Nephron progenitor cell (in vitro differentiated cells): Measurements from ENCODE around the gene HDAC4.
A peak's percentile ranks its signal among the peaks of the same experiment; 100 is the strongest.

ENCODE experiments used
- DNase-seq: peaks from one replicate; pipeline ENCODE4 v3.0.0; 2021
- H3K27ac Mint-ChIP-seq: 2 replicates; pipeline ENCODE4 v1.8.0; 2021; ENCODE audit warnings: mild to moderate bottlenecking, moderate library complexity, mixed read lengths
- H3K27me3 Mint-ChIP-seq: 2 replicates; pipeline ENCODE4 v1.8.0; 2021; ENCODE audit warnings: mild to moderate bottlenecking, low read depth, mixed read lengths; ENCODE audit not compliant: poor library complexity
- H3K36me3 Mint-ChIP-seq: 2 replicates; pipeline ENCODE4 v1.8.0; 2021; ENCODE audit warnings: low read depth, mixed read lengths
- H3K4me1 Mint-ChIP-seq: 2 replicates; pipeline ENCODE4 v1.8.0; 2021; ENCODE audit warnings: mixed read lengths
- H3K4me3 Mint-ChIP-seq: 2 replicates; pipeline ENCODE4 v1.8.0; 2021; ENCODE audit warnings: mild to moderate bottlenecking, moderate library complexity, mixed read lengths
- H3K9me3 Mint-ChIP-seq: 2 replicates; pipeline ENCODE4 v1.8.0; 2021; ENCODE audit warnings: mild to moderate bottlenecking, moderate library complexity, mixed read lengths
- TF ChIP-seq, protein P1 (sequence below): fragments of 200-600 bp; sonication (generic); IDR thresholded peaks from 2 replicates; pipeline ENCODE4 v1.5.0; 2021; ENCODE audit warnings: antibody characterized with exemption

The HDAC4 gene

DNA sequence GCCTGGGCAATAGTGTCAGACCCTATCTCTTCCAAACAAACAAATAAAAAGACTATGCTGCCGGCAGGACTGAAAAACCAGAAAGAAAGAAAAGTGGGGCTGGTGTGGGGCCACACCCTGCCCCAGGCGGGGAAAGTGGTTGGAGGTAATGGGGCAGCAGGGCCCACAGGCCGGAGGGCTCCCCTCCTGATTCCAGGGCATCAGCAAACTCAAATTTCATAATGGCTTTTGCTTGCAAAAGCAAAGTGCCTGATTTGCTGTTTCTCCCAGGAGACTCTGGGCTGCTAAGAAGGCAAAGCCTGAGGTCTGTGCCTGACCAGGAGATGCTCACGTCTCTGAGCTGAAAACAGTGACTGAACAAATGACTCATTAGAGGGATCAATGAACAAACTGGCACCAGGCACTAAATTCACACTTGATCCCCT lies 121.9 kb downstream of the HDAC4 start:
- H3K9me3 Mint-ChIP-seq, result no peaks in the 10 kb centered on the region
- no peaks in the 10 kb centered on the region for H3K36me3 Mint-ChIP-seq
- no peak overlapping the region for H3K4me3 Mint-ChIP-seq
- DNase-seq, result no peak
- H3K27ac Mint-ChIP-seq, result peak overlapping the region; percentile 19
- TF ChIP-seq, protein P1, sequence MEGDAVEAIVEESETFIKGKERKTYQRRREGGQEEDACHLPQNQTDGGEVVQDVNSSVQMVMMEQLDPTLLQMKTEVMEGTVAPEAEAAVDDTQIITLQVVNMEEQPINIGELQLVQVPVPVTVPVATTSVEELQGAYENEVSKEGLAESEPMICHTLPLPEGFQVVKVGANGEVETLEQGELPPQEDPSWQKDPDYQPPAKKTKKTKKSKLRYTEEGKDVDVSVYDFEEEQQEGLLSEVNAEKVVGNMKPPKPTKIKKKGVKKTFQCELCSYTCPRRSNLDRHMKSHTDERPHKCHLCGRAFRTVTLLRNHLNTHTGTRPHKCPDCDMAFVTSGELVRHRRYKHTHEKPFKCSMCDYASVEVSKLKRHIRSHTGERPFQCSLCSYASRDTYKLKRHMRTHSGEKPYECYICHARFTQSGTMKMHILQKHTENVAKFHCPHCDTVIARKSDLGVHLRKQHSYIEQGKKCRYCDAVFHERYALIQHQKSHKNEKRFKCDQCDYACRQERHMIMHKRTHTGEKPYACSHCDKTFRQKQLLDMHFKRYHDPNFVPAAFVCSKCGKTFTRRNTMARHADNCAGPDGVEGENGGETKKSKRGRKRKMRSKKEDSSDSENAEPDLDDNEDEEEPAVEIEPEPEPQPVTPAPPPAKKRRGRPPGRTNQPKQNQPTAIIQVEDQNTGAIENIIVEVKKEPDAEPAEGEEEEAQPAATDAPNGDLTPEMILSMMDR, result no peak
- no peaks in the 10 kb centered on the region for H3K27me3 Mint-ChIP-seq
- peaks cover 40% of the 10 kb centered on the region for H3K4me1 Mint-ChIP-seq

DNA sequence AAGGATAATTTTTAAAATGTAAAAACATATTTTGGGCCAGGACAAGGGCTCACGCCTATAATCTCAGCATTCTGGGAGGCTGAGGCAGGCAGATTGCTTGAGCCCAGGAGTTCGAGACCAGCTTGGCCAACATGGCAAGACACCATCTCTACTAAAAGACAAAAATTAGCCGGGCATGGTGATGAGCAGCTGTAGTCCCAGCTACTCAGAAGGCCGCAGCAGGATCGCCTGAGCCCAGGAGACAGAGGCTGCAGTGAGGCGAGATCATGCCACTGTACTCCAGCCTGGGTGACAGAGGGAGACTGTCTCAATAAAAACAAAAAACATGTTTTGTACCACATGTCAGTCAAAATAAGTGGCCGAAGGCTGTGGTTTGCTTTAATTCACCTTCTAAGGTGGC lies 122.5 kb downstream of the HDAC4 start:
- H3K27me3 Mint-ChIP-seq, result no peaks in the 10 kb centered on the region
- H3K4me1 Mint-ChIP-seq, result peaks cover 41% of the 10 kb centered on the region
- no peaks in the 10 kb centered on the region for H3K9me3 Mint-ChIP-seq
- DNase-seq, result no peak
- no peak overlapping the region for H3K27ac Mint-ChIP-seq
- TF ChIP-seq, protein P1, result no peak
- no peaks in the 10 kb centered on the region for H3K36me3 Mint-ChIP-seq
- no peak overlapping the region for H3K4me3 Mint-ChIP-seq

DNA sequence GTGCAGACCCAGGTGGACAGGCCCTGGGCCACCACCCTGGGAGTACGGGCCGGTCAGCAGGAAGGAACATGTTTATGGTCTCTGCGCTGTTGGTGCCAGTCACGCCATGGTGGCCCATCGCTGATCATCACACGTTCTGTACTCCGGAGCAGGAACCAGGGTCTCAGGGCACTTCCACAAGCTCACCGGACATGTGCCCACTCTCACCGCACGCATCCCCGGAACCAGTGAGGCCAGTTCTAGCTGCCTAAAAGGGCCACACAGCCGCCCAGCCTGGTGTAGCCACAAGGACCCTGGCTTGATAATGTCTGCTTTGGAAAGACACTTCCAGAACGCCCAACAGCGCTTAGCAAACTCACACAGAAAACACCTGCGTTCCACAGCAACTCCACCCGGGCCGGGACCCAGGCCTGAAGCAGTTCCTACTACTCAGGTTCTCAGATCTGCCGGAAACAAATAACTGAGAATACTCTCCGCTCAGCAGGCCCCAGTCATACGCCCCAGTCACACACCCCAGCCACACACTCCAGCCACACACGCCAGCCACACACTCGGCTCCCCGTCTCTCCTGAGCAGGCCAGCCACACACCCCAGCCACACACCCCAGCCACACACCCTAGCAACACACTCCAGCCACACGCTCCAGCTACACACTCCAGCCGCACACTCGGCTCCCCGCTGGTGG lies 123.3 kb downstream of the HDAC4 start:
- Mint-ChIP-seq H3K4me1 (peaks cover 50% of the 10 kb centered on the region), H3K27me3 (no peaks in the 10 kb centered on the region), H3K27ac (peak overlapping the region; percentile 15), H3K9me3 (no peaks in the 10 kb centered on the region), H3K36me3 (peaks cover 5% of the 10 kb centered on the region), H3K4me3 (no peak overlapping the region)
- no peak for DNase-seq
- TF ChIP-seq, protein P1, result no peak

DNA sequence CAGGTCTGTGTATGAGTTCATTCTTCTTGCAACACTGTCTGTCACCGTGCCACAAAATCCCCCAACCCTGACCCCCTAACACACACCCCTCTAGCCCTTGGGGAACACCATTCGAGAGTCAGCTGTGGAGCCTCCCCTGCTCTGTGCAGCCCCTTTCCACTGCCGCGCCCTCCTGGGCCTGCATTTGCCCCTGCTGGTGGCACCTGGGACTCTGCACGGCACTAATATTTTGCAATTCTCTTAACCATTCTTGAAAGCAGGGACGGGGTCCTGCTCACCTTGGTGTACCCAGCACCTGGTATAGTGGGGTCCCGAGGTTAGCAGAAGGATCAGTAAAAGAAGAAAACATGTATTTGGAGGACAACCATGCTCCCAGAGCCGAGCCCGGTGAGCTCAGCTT lies 124.0 kb downstream of the HDAC4 start:
- DNase-seq, result no peak
- Mint-ChIP-seq H3K9me3 (no peaks in the 10 kb centered on the region), H3K27me3 (no peaks in the 10 kb centered on the region), H3K27ac (no peak overlapping the region), H3K4me3 (no peak overlapping the region), H3K4me1 (peaks cover 56% of the 10 kb centered on the region), H3K36me3 (peaks cover 12% of the 10 kb centered on the region)
- TF ChIP-seq, protein P1, result peak; percentile 7

DNA sequence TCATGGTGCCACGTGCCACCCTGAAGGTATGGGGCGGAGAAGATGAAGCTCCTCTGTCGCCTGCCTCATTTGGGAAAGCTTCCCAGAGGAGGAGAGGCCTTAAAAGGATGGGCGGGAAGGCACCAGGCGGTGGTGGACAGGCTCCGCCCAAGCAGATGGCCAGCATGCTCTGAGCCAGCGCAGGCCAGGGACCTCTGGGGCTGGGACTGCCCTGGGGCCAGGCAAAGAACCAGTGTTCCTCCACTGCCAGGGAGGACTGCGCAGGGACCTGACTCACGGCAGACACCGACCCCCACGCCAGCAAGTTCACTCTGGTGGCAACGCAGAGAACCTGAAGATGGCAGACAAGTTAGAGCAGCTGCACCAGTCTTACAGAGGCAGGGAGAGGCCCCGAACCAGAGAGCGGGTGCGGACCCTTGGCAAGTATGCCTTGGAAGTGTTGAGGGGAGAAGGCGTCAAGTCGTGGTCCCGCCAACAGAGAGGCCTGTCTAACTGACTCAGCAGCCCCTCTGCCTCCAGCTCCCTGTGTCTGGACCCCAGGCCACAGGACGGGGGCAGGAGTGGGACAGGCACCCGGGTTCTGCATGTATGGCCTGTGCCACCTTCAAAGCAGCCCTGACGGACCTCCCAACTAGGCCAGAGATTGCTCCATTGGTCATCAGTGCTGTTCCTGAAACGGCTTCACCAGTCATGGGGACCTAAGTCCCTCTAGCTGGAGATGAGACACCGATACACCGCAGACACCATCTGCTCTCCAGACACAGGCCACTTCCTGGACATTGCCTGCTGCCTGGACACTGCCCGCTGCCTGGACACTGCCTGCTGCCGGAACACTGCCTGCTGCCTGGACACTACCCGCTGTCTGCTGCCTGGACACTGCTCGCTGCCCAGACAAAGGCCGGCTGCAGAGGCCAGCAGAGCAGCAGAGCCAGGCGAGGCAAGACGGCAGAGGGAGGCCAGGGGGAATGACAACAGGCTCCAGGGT lies 124.7 kb downstream of the HDAC4 start:
- Mint-ChIP-seq H3K36me3 (peaks cover 18% of the 10 kb centered on the region), H3K4me3 (no peak overlapping the region), H3K27ac (no peak overlapping the region), H3K4me1 (peaks cover 62% of the 10 kb centered on the region), H3K9me3 (no peaks in the 10 kb centered on the region), H3K27me3 (no peaks in the 10 kb centered on the region)
- DNase-seq, result no peak
- TF ChIP-seq, protein P1, result no peak
